H9 (cell line): ENCODE measurements around the gene TMEM35B. TPM values are rescaled to one million over a fixed set of nuclear protein-coding genes. Genes with fewer than 3 reads are reported as not detected.
"Not testable (repeated sequence)": the region's sequence is repeated elsewhere in the genome, so short reads cannot be mapped to it uniquely, and the experiment has no call there.

Source experiments
- DNase-seq: peaks from one replicate; pipeline ENCODE4 v3.0.0-alpha.2; 2017
- H2AFZ ChIP-seq: one replicate; pipeline ENCODE4 v1.6.1; 2013; ENCODE audit warnings: mild to moderate bottlenecking, low read length, control low read depth, moderate library complexity
- H2AK5ac ChIP-seq: 2 replicates; pipeline ENCODE4 v1.6.1; 2013; ENCODE audit warnings: low read length, control low read depth, mixed read lengths; ENCODE audit not compliant: insufficient read length
- H2BK120ac ChIP-seq: one replicate; pipeline ENCODE4 v1.6.1; 2013; ENCODE audit warnings: low read depth, mild to moderate bottlenecking, low read length, control low read depth, inconsistent platforms; ENCODE audit not compliant: poor library complexity, severe bottlenecking
- H2BK12ac ChIP-seq: 2 replicates; pipeline ENCODE4 v1.6.1; 2013; ENCODE audit warnings: low read length, control low read depth, mixed read lengths, low read depth; ENCODE audit not compliant: insufficient read length
- H2BK15ac ChIP-seq: 2 replicates; pipeline ENCODE4 v1.6.1; 2013; ENCODE audit warnings: low read depth, low read length, control low read depth
- H2BK20ac ChIP-seq: one replicate; pipeline ENCODE4 v1.6.1; 2013; ENCODE audit warnings: low read depth, mild to moderate bottlenecking, low read length, control low read depth, inconsistent platforms; ENCODE audit not compliant: poor library complexity, severe bottlenecking
- H2BK5ac ChIP-seq: 2 replicates; pipeline ENCODE4 v1.6.1; 2013; ENCODE audit warnings: low read length, control low read depth, mixed read lengths; ENCODE audit not compliant: insufficient read length
- H3K14ac ChIP-seq: 2 replicates; pipeline ENCODE4 v1.6.1; 2013; ENCODE audit warnings: low read length, control low read depth; ENCODE audit not compliant: insufficient read depth
- H3K18ac ChIP-seq: 2 replicates; pipeline ENCODE4 v1.6.1; 2013; ENCODE audit warnings: low read depth, mild to moderate bottlenecking, mixed read lengths, low read length, control low read depth; ENCODE audit not compliant: insufficient read length
- H3K23ac ChIP-seq: 2 replicates; pipeline ENCODE4 v1.6.1; 2013; ENCODE audit warnings: low read length, control low read depth, mixed read lengths, low read depth; ENCODE audit not compliant: insufficient read length
- H3K23me2 ChIP-seq: 2 replicates; pipeline ENCODE4 v1.6.1; 2013; ENCODE audit warnings: low read depth, mild to moderate bottlenecking, mixed read lengths, low read length, control low read depth; ENCODE audit not compliant: insufficient read length, poor library complexity, severe bottlenecking
- H3K27ac ChIP-seq: 2 replicates; pipeline ENCODE4 v1.5.1; 2013; ENCODE audit warnings: low read length, control low read depth, mixed read lengths, low read depth; ENCODE audit not compliant: insufficient read length
- H3K27me3 ChIP-seq: 2 replicates; pipeline ENCODE4 v1.6.1; 2013; ENCODE audit warnings: low read length, control low read depth, inconsistent platforms; ENCODE audit not compliant: insufficient read depth
- H3K4ac ChIP-seq: 2 replicates; pipeline ENCODE4 v1.6.1; 2013; ENCODE audit warnings: low read depth, mild to moderate bottlenecking, control low read depth, inconsistent platforms, low read length, moderate library complexity
- H3K4me1 ChIP-seq: 2 replicates; pipeline ENCODE4 v1.6.1; 2013; ENCODE audit warnings: low read length, control low read depth, inconsistent platforms; ENCODE audit not compliant: insufficient read depth
- H3K4me2 ChIP-seq: 2 replicates; pipeline ENCODE4 v1.6.1; 2013; ENCODE audit warnings: low read length, control low read depth, mixed read lengths; ENCODE audit not compliant: insufficient read length, insufficient read depth
- H3K56ac ChIP-seq: 2 replicates; pipeline ENCODE4 v1.6.1; 2013; ENCODE audit warnings: low read depth, mild to moderate bottlenecking, mixed read lengths, low read length, control low read depth; ENCODE audit not compliant: insufficient read length
- H3K79me1 ChIP-seq: 2 replicates; pipeline ENCODE4 v1.6.1; 2013; ENCODE audit warnings: low read depth, mild to moderate bottlenecking, moderate library complexity, low read length, control low read depth, inconsistent platforms; ENCODE audit not compliant: insufficient read depth, poor library complexity, severe bottlenecking
- H3K79me2 ChIP-seq: 2 replicates; pipeline ENCODE4 v1.6.1; 2013; ENCODE audit warnings: low read length, control low read depth, inconsistent platforms; ENCODE audit not compliant: insufficient read depth
- H3K9ac ChIP-seq: 2 replicates; pipeline ENCODE4 v1.6.1; 2013; ENCODE audit warnings: low read length, control low read depth, mixed read lengths; ENCODE audit not compliant: insufficient read length; ENCODE audit errors: extremely low read depth
- H3K9me3 ChIP-seq: one replicate; pipeline ENCODE4 v1.6.1; 2013; ENCODE audit warnings: low read depth, low read length, inconsistent platforms; ENCODE audit not compliant: control insufficient read depth
- H3T11ph ChIP-seq: one replicate; pipeline ENCODE4 v1.6.1; 2013; ENCODE audit warnings: mild to moderate bottlenecking, low read length, control low read depth, inconsistent platforms
- H4K20me1 ChIP-seq: one replicate; pipeline ENCODE4 v1.6.1; 2013; ENCODE audit not compliant: control insufficient read depth, insufficient read length, insufficient read depth
- H4K5ac ChIP-seq: 2 replicates; pipeline ENCODE4 v1.6.1; 2013; ENCODE audit warnings: low read depth, mild to moderate bottlenecking, mixed read lengths, low read length, control low read depth; ENCODE audit not compliant: insufficient read length
- H4K8ac ChIP-seq: replicated peaks from 2 replicates; pipeline ENCODE4 v1.6.1; 2013; ENCODE audit warnings: low read length, control low read depth, mixed read lengths, low read depth; ENCODE audit not compliant: insufficient read length
- H4K91ac ChIP-seq: 2 replicates; pipeline ENCODE4 v1.6.1; 2013; ENCODE audit warnings: low read depth, mild to moderate bottlenecking, moderate library complexity, mixed read lengths, low read length, control low read depth; ENCODE audit not compliant: insufficient read length
- H3K27ac Mint-ChIP-seq, 3 experiments: 2 replicates in 2 of 3; 3 replicates in 1 of 3; pipeline ENCODE4 v1.8.0; 2020 to 2021; ENCODE audit warnings: mixed read lengths in 3 of 3, mild to moderate bottlenecking in 1 of 3, moderate library complexity in 1 of 3
- H3K27me3 Mint-ChIP-seq: 2 replicates; pipeline ENCODE4 v1.8.0; 2021; ENCODE audit warnings: low read depth, mild to moderate bottlenecking, moderate library complexity, mixed read lengths
- H3K36me3 Mint-ChIP-seq, 3 experiments: 2 replicates in 2 of 3; 3 replicates in 1 of 3; pipeline ENCODE4 v1.8.0; 2020 to 2021; ENCODE audit warnings: low read depth in 3 of 3, mixed read lengths in 3 of 3; ENCODE audit not compliant: insufficient read depth in 1 of 3
- H3K4me1 Mint-ChIP-seq, 2 experiments: 2 replicates each; pipeline ENCODE4 v1.8.0; 2020; ENCODE audit warnings: mixed read lengths in 2 of 2
- H3K4me3 Mint-ChIP-seq, 2 experiments: 2 replicates in 1 of 2; 3 replicates in 1 of 2; pipeline ENCODE4 v1.8.0; 2020 to 2021; ENCODE audit warnings: mild to moderate bottlenecking in 2 of 2, mixed read lengths in 2 of 2, moderate library complexity in 1 of 2
- H3K9me3 Mint-ChIP-seq, 2 experiments: 2 replicates in 1 of 2; 3 replicates in 1 of 2; pipeline ENCODE4 v1.8.0; 2020; ENCODE audit warnings: mild to moderate bottlenecking in 2 of 2, mixed read lengths in 2 of 2, moderate library complexity in 1 of 2
- WGBS: extraction: QIAGEN DNeasy Blood & Tissue Kit; methylation state at CpG from one replicate; pipeline ENCODE4 v1.1.7; 2013; ENCODE audit warnings: missing lambda C conversion rate, low lambda C conversion rate, mixed read lengths; ENCODE audit not compliant: insufficient read length; ENCODE audit errors: extremely low coverage; 5-methylcytosine and 5-hydroxymethylcytosine counted together
- total RNA-seq: library from RNA; stranded (reverse); gene quantifications from 2 replicates; pipeline ENCODE4 v1.2.1, GENCODE V29; 2021

TMEM35B gene
- total RNA-seq, 1 experiment from 2014 or later: 7.7 TPM

DNA sequence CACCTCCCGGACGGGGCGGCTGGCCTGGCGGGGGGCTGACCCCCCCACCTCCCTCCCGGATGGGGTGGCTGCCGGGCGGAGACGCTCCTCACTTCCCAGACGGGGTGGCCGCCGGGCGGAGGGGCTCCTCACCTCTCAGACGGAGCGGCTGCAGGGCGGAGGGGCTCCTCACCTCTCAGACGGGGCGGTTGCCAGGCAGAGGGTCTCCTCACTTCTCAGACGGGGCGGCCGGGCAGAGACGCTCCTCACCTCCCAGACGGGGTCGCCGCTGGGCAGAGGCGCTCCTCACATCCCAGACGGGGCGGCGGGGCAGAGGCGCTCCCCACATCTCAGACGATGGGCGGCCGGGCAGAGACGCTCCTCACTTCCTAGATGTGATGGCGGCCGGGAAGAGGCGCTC, 17.5 kb downstream of the TMEM35B start:
- not testable (repeated sequence) for H2BK12ac ChIP-seq, H4K20me1 ChIP-seq, H2BK5ac ChIP-seq, H3K23me2 ChIP-seq, DNase-seq, H3K23ac ChIP-seq, H3K4me3 Mint-ChIP-seq, H3K27me3 Mint-ChIP-seq, H3K18ac ChIP-seq, H3K14ac ChIP-seq, H2AFZ ChIP-seq, H3K4me1 ChIP-seq, H3K4ac ChIP-seq, H3K27ac Mint-ChIP-seq, H3K36me3 Mint-ChIP-seq, H4K5ac ChIP-seq, H3K56ac ChIP-seq, H2BK20ac ChIP-seq, H2AK5ac ChIP-seq, H2BK15ac ChIP-seq, H4K91ac ChIP-seq, H3K9ac ChIP-seq, H3T11ph ChIP-seq, H4K8ac ChIP-seq, H2BK120ac ChIP-seq, H3K27ac ChIP-seq, H3K79me1 ChIP-seq, H3K4me2 ChIP-seq, H3K79me2 ChIP-seq, H3K27me3 ChIP-seq, H3K9me3 ChIP-seq
- peaks cover 13 to 17% of the 10 kb centered on the region in 2 experiments for H3K9me3 Mint-ChIP-seq
- H3K4me1 Mint-ChIP-seq: peaks cover 13 to 16% of the 10 kb centered on the region in 2 experiments
- no CpG with 5 or more reads among the region's 36 CpGs for WGBS
